Measurements from ENCODE around the gene EHMT1.

EHMT1 gene

GRCh38 chr9:137742698-137743097 lies 123.9 kb downstream of the EHMT1 start:
- no peak for DNase-seq

- DNase-seq, result no peak
These were observed 124.9 kb downstream of the EHMT1 start for GRCh38 chr9:137743695-137744094.

GRCh38 chr9:137744632-137745183 lies 125.9 kb downstream of the EHMT1 start:
- DNase-seq, result no peak

GRCh38 chr9:137745541-137745991 lies 126.8 kb downstream of the EHMT1 start:
- DNase-seq, result no peak

GRCh38 chr9:137748311-137748710 lies 129.5 kb downstream of the EHMT1 start:
- DNase-seq, result no peak

GRCh38 chr9:137748741-137749140 lies 129.9 kb downstream of the EHMT1 start:
- no peak for DNase-seq

- DNase-seq, result no peak
These were observed 130.7 kb downstream of the EHMT1 start for GRCh38 chr9:137749511-137749910.

GRCh38 chr9:137750007-137750406 lies 131.2 kb downstream of the EHMT1 start:
- DNase-seq, result no peak

GRCh38 chr9:137750566-137750965 lies 131.8 kb downstream of the EHMT1 start:
- DNase-seq, result no peak

- no peak for DNase-seq
These were observed 132.8 kb downstream of the EHMT1 start for GRCh38 chr9:137751616-137752015.

- no peak for DNase-seq
These were observed 133.6 kb downstream of the EHMT1 start for GRCh38 chr9:137752426-137752825.

GRCh38 chr9:137753192-137753765 lies 134.5 kb downstream of the EHMT1 start:
- no peak for DNase-seq

GRCh38 chr9:137755261-137755927 lies 136.6 kb downstream of the EHMT1 start:
- no peak for DNase-seq

GRCh38 chr9:137756045-137756744 lies 137.4 kb downstream of the EHMT1 start:
- no peak for DNase-seq

- no peak for DNase-seq
These were observed 138.3 kb downstream of the EHMT1 start for GRCh38 chr9:137757139-137757538.

GRCh38 chr9:137757613-137758029 lies 138.8 kb downstream of the EHMT1 start:
- no peak for DNase-seq

GRCh38 chr9:137758067-137758466 lies 139.3 kb downstream of the EHMT1 start:
- DNase-seq, result no peak

- no peak for DNase-seq
These were observed 140.3 kb downstream of the EHMT1 start for GRCh38 chr9:137759117-137759516.

GRCh38 chr9:137759649-137760321 lies 141.0 kb downstream of the EHMT1 start:
- DNase-seq, result no peak

GRCh38 chr9:137760426-137760825 lies 141.6 kb downstream of the EHMT1 start:
- no peak for DNase-seq

- DNase-seq, result no peak
These were observed 142.2 kb downstream of the EHMT1 start for GRCh38 chr9:137761032-137761431.

GRCh38 chr9:137761793-137762192 lies 143.0 kb downstream of the EHMT1 start:
- DNase-seq, result no peak

GRCh38 chr9:137762414-137763061 lies 143.7 kb downstream of the EHMT1 start:
- no peak for DNase-seq

All from cerebellar nuclear complex (tissue), 1 donor.